GM12874 (cell line): ENCODE results near the gene CEBPZOS.

Experiments
- CTCF ChIP-seq: IDR thresholded peaks from 2 replicates; pipeline ENCODE4 v1.5.1; 2011; ENCODE audit warnings: low read depth, mild to moderate bottlenecking, control low read depth, low read length, moderate library complexity; ENCODE audit not compliant: insufficient read depth

The CEBPZOS gene

GRCh38 chr2:37196320-37197195 is at the start of gene CEBPZOS:
Gene CEBPZOS, plus strand, starts transcription at chr2:37196496. Its CDS starts 3,209 bp downstream, at chr2:37199705.
- no peak for TF ChIP-seq CTCF

GRCh38 chr2:37148325-37148724 is 48.0 kb upstream of the CEBPZOS start:
- TF ChIP-seq CTCF, result no peak

GRCh38 chr2:37149626-37150322 is 46.5 kb upstream of the CEBPZOS start:
- no peak for TF ChIP-seq CTCF

- TF ChIP-seq CTCF, result no peak
Measured at GRCh38 chr2:37153224-37153623, 43.1 kb upstream of the CEBPZOS start.

- no peak for TF ChIP-seq CTCF
Measured at GRCh38 chr2:37154785-37155184, 41.5 kb upstream of the CEBPZOS start.

GRCh38 chr2:37156071-37156856 is 40.0 kb upstream of the CEBPZOS start:
- TF ChIP-seq CTCF, result no peak
